ENCODE measurements around the gene APLP1. TPM values are rescaled to one million over a fixed set of nuclear protein-coding genes. Genes with fewer than 3 reads are reported as not detected.

APLP1 gene
- total RNA-seq, 1 experiment from 2014 or later = 11.5 TPM

DNA sequence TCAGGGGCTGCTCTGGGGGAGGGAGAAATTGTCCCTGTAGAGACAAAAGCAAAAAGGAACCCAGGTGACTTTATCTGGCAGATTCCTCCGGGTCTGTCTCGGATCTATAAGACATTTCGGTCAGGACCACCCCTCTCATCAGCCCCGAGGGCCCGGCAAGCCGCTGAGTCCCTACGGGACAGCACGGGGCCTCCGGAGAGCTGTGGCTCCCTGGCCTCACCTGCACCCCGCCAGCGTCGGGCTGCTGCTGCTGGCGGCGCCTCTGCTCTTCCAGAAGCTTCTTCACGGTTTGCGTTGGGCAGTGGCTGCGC is 30.1 kb downstream of the APLP1 start:
- no TSS peak for BruUV-seq (replicated peaks)
- TF ChIP-seq, protein P1, sequence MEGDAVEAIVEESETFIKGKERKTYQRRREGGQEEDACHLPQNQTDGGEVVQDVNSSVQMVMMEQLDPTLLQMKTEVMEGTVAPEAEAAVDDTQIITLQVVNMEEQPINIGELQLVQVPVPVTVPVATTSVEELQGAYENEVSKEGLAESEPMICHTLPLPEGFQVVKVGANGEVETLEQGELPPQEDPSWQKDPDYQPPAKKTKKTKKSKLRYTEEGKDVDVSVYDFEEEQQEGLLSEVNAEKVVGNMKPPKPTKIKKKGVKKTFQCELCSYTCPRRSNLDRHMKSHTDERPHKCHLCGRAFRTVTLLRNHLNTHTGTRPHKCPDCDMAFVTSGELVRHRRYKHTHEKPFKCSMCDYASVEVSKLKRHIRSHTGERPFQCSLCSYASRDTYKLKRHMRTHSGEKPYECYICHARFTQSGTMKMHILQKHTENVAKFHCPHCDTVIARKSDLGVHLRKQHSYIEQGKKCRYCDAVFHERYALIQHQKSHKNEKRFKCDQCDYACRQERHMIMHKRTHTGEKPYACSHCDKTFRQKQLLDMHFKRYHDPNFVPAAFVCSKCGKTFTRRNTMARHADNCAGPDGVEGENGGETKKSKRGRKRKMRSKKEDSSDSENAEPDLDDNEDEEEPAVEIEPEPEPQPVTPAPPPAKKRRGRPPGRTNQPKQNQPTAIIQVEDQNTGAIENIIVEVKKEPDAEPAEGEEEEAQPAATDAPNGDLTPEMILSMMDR (IDR thresholded peaks at IDR 0.05; ENCODE audit: unreplicated experiment) = no peak

DNA sequence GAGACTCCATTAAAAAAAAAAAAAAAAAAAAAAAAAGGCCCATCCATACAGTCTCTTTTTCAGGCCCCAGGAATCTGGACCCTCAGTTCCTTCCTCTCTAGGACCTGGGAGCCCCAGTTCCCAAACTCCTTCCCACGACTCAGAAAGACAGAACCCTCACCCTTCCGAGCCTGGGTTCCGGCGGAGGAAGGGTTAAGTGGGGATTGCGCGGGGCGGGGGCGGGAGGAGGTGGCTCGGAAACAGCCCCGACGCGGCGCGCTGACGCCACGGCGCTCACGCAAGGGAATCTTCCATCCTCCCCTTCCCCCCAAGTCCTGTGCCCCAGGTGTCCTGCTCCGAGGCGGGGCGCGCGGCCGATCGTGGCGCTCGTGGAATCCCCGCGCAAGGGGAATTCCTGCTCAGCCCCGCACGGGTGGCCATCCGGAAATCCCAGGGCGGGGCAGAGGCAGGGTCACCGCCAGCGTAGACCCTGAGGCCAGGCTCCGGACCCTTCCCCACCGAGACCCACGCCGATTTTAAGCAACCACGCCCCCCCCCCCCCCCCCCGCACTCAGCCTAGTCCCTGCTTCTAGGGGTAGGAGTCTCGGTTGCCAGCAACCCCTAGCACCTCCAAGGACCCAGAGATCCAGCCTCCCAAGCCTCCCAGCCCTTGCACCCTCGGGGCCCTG is 31.3 kb downstream of the APLP1 start:
- BruUV-seq (replicated peaks) = no TSS peak
- Mint-ChIP-seq H3K27ac (ENCODE audit: unreplicated experiment) (peak overlapping the region; percentile 74), H3K27me3 (ENCODE audit: unreplicated experiment) (peaks cover 32% of the 10 kb centered on the region), H3K4me1 (ENCODE audit: low read depth, unreplicated experiment) (peaks cover 9% of the 10 kb centered on the region), H3K4me3 (ENCODE audit: low read depth, unreplicated experiment) (peak overlapping the region; percentile 91), H3K36me3 (ENCODE audit: insufficient read depth, unreplicated experiment) (peaks cover 35% of the 10 kb centered on the region), H3K9me3 (ENCODE audit: low read depth, unreplicated experiment) (no peaks in the 10 kb centered on the region)
- TF ChIP-seq, protein P1 (IDR thresholded peaks at IDR 0.05; ENCODE audit: unreplicated experiment) = no peak
- intact Hi-C loops (cut with micrococcal nuclease; ENCODE audit: unreplicated experiment) = no loop called here
- CTCF ChIA-PET = interaction anchor here (0.6 to 1.0 kb wide), 2 partner anchors 12 to 31 kb away, joined by 3 read pairs; no protein-coding TSS in a partner anchor
- peak; percentile 86 for DNase-seq

More for the DNA sequence above, 30.1 kb downstream of the APLP1 start:
- peaks cover 5% of the 10 kb centered on the region for H3K4me1 Mint-ChIP-seq (ENCODE audit: low read depth, unreplicated experiment)
- peak overlapping the region; percentile 91 for H3K4me3 Mint-ChIP-seq (ENCODE audit: low read depth, unreplicated experiment)
- peaks cover 38% of the 10 kb centered on the region for H3K36me3 Mint-ChIP-seq (ENCODE audit: insufficient read depth, unreplicated experiment)
- intact Hi-C loops (cut with micrococcal nuclease; ENCODE audit: unreplicated experiment) = no loop called here
- H3K27me3 Mint-ChIP-seq (ENCODE audit: unreplicated experiment) = peaks cover 22% of the 10 kb centered on the region
- peak overlapping the region; percentile 74 for H3K27ac Mint-ChIP-seq (ENCODE audit: unreplicated experiment)
- DNase-seq = no peak
- no peaks in the 10 kb centered on the region for H3K9me3 Mint-ChIP-seq (ENCODE audit: low read depth, unreplicated experiment)
- CTCF ChIA-PET = interaction anchor here (0.5 kb wide), 1 partner anchor 274 kb away, joined by 4 read pairs; no protein-coding TSS in a partner anchor

DNA sequence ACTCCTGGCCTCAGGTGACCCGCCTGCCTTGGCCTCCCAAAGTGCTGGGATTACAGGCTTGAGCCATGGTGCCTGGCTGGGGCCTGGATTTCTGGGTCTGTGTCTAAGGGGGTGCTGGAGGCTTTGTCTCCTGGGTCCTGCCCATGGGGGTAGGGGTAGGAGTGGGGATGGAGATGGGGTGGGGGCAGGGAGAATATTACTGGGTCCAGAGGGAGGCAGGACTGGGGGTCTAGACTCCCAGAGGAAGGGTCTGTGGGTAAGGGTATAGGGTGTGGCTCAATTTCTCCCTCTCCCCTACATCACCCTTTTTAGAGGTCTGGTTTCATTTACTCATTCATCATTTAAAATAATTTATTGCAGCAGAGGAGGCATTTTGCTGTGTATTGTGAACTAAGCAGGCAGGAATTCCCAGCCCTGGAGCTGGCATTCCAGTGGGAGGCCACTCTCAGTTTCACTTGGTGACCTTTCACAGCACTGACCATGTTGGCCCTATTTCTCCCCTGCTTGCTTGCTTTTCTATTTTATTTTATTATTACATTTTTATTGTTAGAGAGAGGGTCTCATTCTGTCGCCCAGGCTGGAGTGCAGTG is 32.8 kb downstream of the APLP1 start:
- TF ChIP-seq, protein P1 (IDR thresholded peaks at IDR 0.05; ENCODE audit: unreplicated experiment) = no peak
- no TSS peak for BruUV-seq (replicated peaks)
- DNase-seq = no peak
- H3K4me3 Mint-ChIP-seq (ENCODE audit: low read depth, unreplicated experiment) = peak overlapping the region; percentile 91
- peaks cover 35% of the 10 kb centered on the region for H3K36me3 Mint-ChIP-seq (ENCODE audit: insufficient read depth, unreplicated experiment)
- no peaks in the 10 kb centered on the region for H3K9me3 Mint-ChIP-seq (ENCODE audit: low read depth, unreplicated experiment)
- intact Hi-C loops (cut with micrococcal nuclease; ENCODE audit: unreplicated experiment) = no loop called here
- peaks cover 9% of the 10 kb centered on the region for H3K4me1 Mint-ChIP-seq (ENCODE audit: low read depth, unreplicated experiment)
- H3K27me3 Mint-ChIP-seq (ENCODE audit: unreplicated experiment) = peaks cover 32% of the 10 kb centered on the region
- no peak overlapping the region for H3K27ac Mint-ChIP-seq (ENCODE audit: unreplicated experiment)
- CTCF ChIA-PET = interaction anchor here (0.6 kb wide), 1 partner anchor 31 kb away, joined by 3 read pairs; no protein-coding TSS in a partner anchor

DNA sequence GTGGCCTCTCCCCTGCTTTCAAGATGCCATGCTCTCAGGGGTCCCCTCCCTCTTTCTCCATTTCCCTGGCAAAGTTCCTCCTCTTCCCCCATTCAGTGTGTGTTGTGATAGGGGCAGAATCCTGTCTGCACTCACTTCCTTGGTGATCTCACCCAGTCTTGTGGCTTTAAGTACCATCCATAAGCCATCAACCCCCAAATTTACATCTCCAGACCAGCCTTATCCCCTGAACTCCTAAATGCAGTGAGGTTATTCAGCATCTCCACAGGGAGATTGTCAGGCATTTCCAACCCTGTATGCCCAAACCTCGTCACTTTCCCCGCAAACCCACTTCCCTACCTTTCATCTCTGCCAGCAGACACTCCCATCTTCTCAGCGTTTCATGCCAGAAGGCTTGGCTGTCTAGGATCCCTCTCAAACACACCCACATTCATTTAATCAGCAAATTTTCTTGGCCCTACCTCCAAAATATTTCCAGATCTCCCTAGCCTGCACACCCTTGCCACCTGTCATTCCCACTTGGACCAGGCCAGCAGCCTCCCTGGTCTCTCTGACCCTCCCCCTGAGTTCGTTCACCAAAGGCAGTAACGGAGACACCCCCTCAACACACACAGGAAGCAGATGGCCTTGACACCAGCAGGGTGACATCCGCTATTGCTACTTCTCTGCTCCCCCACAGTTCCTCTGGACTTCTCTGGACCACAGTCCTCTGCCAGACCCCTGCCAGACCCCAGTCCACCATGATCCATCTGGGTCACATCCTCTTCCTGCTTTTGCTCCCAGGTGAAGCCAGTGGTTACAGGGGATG is 33.7 kb downstream of the APLP1 start, which contains the start of gene HCST:
Gene HCST, plus strand, starts transcription at position 676 of the 808 bp plus-strand sequence. Its CDS starts 65 bp downstream, at position 741.
- TF ChIP-seq, protein P1 (IDR thresholded peaks at IDR 0.05; ENCODE audit: unreplicated experiment) = no peak
- CTCF ChIA-PET = no interaction called here
- Mint-ChIP-seq H3K4me3 (ENCODE audit: low read depth, unreplicated experiment) (peak within 1 kb of the TSS; percentile 64), H3K27me3 (ENCODE audit: unreplicated experiment) (peaks cover 32% of the 10 kb centered on the region), H3K27ac (ENCODE audit: unreplicated experiment) (no peak within 1 kb of the TSS), H3K36me3 (ENCODE audit: insufficient read depth, unreplicated experiment) (peaks cover 35% of the 10 kb centered on the region), H3K9me3 (ENCODE audit: low read depth, unreplicated experiment) (no peaks in the 10 kb centered on the region), H3K4me1 (ENCODE audit: low read depth, unreplicated experiment) (peaks cover 9% of the 10 kb centered on the region)
- no TSS peak for BruUV-seq (replicated peaks)
- intact Hi-C loops (cut with micrococcal nuclease; ENCODE audit: unreplicated experiment) = no loop called here
- DNase-seq = no peak
